H1 (cell line): Measurements from ENCODE around the gene NHS. TPM values are rescaled to one million over a fixed set of nuclear protein-coding genes. Genes with fewer than 3 reads are reported as not detected.

Source experiments
- CTCF ChIA-PET: fragments of 300-600 bp; sonication (Branson Sonifier 250); formaldehyde crosslinking; loops from one replicate; lab custom pipeline; 2021; ENCODE audit not compliant: partially characterized antibody; lab: Charles Lee
- POLR2A ChIA-PET: fragments of 300-600 bp; sonication (Branson Sonifier 250); formaldehyde crosslinking; loops from one replicate; lab custom pipeline; 2021; ENCODE audit warnings: inconsistent platforms; ENCODE audit not compliant: partially characterized antibody; lab: Charles Lee
- DNase-seq, 2 experiments: peaks; one replicate each; pipeline versions ENCODE4 v3.0.0 to v3.0.0-alpha.2; 2010 to 2022; ENCODE audit warnings: low spot score in 2 of 2, low read depth in 1 of 2, mixed read lengths in 1 of 2
- FAIRE-seq: peaks from 2 replicates; lab custom pipeline; 2011; peaks lifted over from hg19 to GRCh38; lab: Jason Lieb, UNC
- H2AFZ ChIP-seq: 2 replicates; pipeline ENCODE4 v1.8.1; 2012; ENCODE audit warnings: low read length, inconsistent platforms
- H2AK5ac ChIP-seq: 2 replicates; pipeline ENCODE4 v1.6.1; 2013; ENCODE audit warnings: low read depth, low read length
- H2BK120ac ChIP-seq: replicated peaks from 2 replicates; pipeline ENCODE3; 2013; ENCODE audit warnings: low read depth, low read length, inconsistent platforms
- H2BK12ac ChIP-seq: 2 replicates; pipeline ENCODE4 v1.6.1; 2013; ENCODE audit warnings: low read depth, low read length
- H2BK15ac ChIP-seq: 2 replicates; pipeline ENCODE4 v1.6.1; 2013; ENCODE audit warnings: low read length
- H2BK20ac ChIP-seq: 2 replicates; pipeline ENCODE4 v1.6.1; 2013; ENCODE audit warnings: low read length
- H2BK5ac ChIP-seq: 2 replicates; pipeline ENCODE4 v1.6.1; 2013; ENCODE audit warnings: low read depth, low read length
- H3K14ac ChIP-seq: 2 replicates; pipeline ENCODE4 v1.6.1; 2013; ENCODE audit warnings: inconsistent platforms; ENCODE audit not compliant: insufficient read length
- H3K18ac ChIP-seq: 2 replicates; pipeline ENCODE4 v1.6.1; 2013; ENCODE audit warnings: low read length; ENCODE audit errors: extremely low read depth
- H3K23ac ChIP-seq: 2 replicates; pipeline ENCODE4 v1.6.1; 2013; ENCODE audit warnings: inconsistent platforms; ENCODE audit not compliant: insufficient read length
- H3K23me2 ChIP-seq: 2 replicates; pipeline ENCODE4 v1.6.1; 2013; ENCODE audit warnings: low read depth, low read length
- H3K27ac ChIP-seq: 2 replicates; pipeline ENCODE4 v1.6.1; 2011; ENCODE audit warnings: low read depth, low read length, inconsistent platforms
- H3K27me3 ChIP-seq, 4 experiments: replicated peaks in 1 of 4; 1 replicate in 1 of 4; 2 replicates in 3 of 4; pipeline versions ENCODE4 v1.6.1 to v1.8.1; 2011 to 2013; ENCODE audit warnings: low read length in 3 of 4, mild to moderate bottlenecking in 3 of 4, inconsistent platforms in 2 of 4, mixed read lengths in 2 of 4, moderate library complexity in 1 of 4; ENCODE audit not compliant: control insufficient read depth in 3 of 4, insufficient read depth in 3 of 4; ENCODE audit errors: extremely low read depth in 1 of 4
- H3K36me3 ChIP-seq, 4 experiments: 2 replicates each; pipeline versions ENCODE4 v1.6.1 to v1.8.1; 2011 to 2013; ENCODE audit warnings: mild to moderate bottlenecking in 4 of 4, low read length in 3 of 4, moderate library complexity in 2 of 4, control low read depth in 1 of 4, inconsistent platforms in 1 of 4; ENCODE audit not compliant: insufficient read depth in 4 of 4, control insufficient read depth in 2 of 4
- H3K4ac ChIP-seq: replicated peaks from 2 replicates; pipeline ENCODE3; 2013; ENCODE audit warnings: low read length, low read depth, mixed read lengths, inconsistent platforms; ENCODE audit not compliant: insufficient read length
- H3K4me1 ChIP-seq, 4 experiments: replicated peaks in 1 of 4; 1 replicate in 1 of 4; 2 replicates in 3 of 4; pipeline versions ENCODE4 v1.6.1 to v1.8.1; 2011 to 2013; ENCODE audit warnings: low read length in 3 of 4, inconsistent platforms in 2 of 4, mixed read lengths in 1 of 4; ENCODE audit not compliant: insufficient read depth in 4 of 4, control insufficient read depth in 3 of 4
- H3K4me2 ChIP-seq, 2 experiments: 2 replicates each; pipeline versions ENCODE4 v1.6.1 to v1.8.1; 2011 to 2013; ENCODE audit warnings: low read depth in 2 of 2, low read length in 2 of 2, control low read depth in 1 of 2, inconsistent platforms in 1 of 2, mild to moderate bottlenecking in 1 of 2; ENCODE audit not compliant: insufficient read depth in 1 of 2
- H3K4me3 ChIP-seq, 4 experiments: fragments of 200-600, 300-600 bp in 1 of 4; sonication (generic), shearing (Covaris generic), sonication (Bioruptor Twin) in 1 of 4; 2 replicates each; pipeline versions ENCODE4 v1.5.1 to v1.8.1; 2011 to 2016; ENCODE audit warnings: low read length in 4 of 4, low read depth in 3 of 4, control low read depth in 2 of 4, inconsistent platforms in 2 of 4, mild to moderate bottlenecking in 2 of 4, mixed read lengths in 1 of 4, moderate library complexity in 1 of 4; ENCODE audit not compliant: insufficient read depth in 2 of 4; ENCODE audit errors: extremely low read depth in 1 of 4
- H3K56ac ChIP-seq: replicated peaks from 2 replicates; pipeline ENCODE3; 2013; ENCODE audit warnings: low read depth, mild to moderate bottlenecking, mixed read lengths, low read length, inconsistent platforms; ENCODE audit not compliant: insufficient read length
- H3K79me1 ChIP-seq: 2 replicates; pipeline ENCODE4 v1.6.1; 2013; ENCODE audit warnings: low read depth, low read length, control low read depth
- H3K79me2 ChIP-seq, 2 experiments: 2 replicates each; pipeline versions ENCODE4 v1.6.1 to v1.8.1; 2012 to 2013; ENCODE audit warnings: low read length in 2 of 2, mild to moderate bottlenecking in 2 of 2, inconsistent platforms in 1 of 2; ENCODE audit not compliant: insufficient read depth in 2 of 2, control insufficient read depth in 1 of 2
- H3K9ac ChIP-seq, 4 experiments: replicated peaks in 1 of 4; 1 replicate in 1 of 4; 2 replicates in 3 of 4; pipeline versions ENCODE4 v1.6.1 to v1.8.1; 2011 to 2013; ENCODE audit warnings: low read depth in 3 of 4, low read length in 3 of 4, control low read depth in 2 of 4, mild to moderate bottlenecking in 2 of 4, moderate library complexity in 2 of 4, inconsistent platforms in 1 of 4; ENCODE audit errors: extremely low read depth in 1 of 4
- H3K9me3 ChIP-seq, 2 experiments: 2 replicates each; pipeline versions ENCODE4 v1.6.1 to v1.8.1; 2012 to 2013; ENCODE audit warnings: mild to moderate bottlenecking in 2 of 2, moderate library complexity in 2 of 2, control low read depth in 1 of 2, inconsistent platforms in 1 of 2, low read depth in 1 of 2, low read length in 1 of 2, mixed read lengths in 1 of 2; ENCODE audit not compliant: insufficient read depth in 2 of 2
- H4K20me1 ChIP-seq, 2 experiments: replicated peaks in 1 of 2; 2 replicates each; pipeline versions ENCODE3 to v1.8.1; 2011 to 2013; ENCODE audit warnings: inconsistent platforms in 2 of 2, low read length in 2 of 2, mild to moderate bottlenecking in 1 of 2; ENCODE audit not compliant: insufficient read depth in 2 of 2, control insufficient read depth in 1 of 2
- H4K5ac ChIP-seq: 2 replicates; pipeline ENCODE4 v1.6.1; 2013; ENCODE audit warnings: low read length, low read depth, mixed read lengths, inconsistent platforms; ENCODE audit not compliant: insufficient read length
- H4K8ac ChIP-seq: 2 replicates; pipeline ENCODE4 v1.8.0; 2013; ENCODE audit warnings: mild to moderate bottlenecking, moderate library complexity, low read length, inconsistent platforms; ENCODE audit not compliant: insufficient read depth; ENCODE audit errors: extremely low read depth
- H4K91ac ChIP-seq: replicated peaks from 2 replicates; pipeline ENCODE3; 2013; ENCODE audit warnings: low read length, mixed read lengths, inconsistent platforms; ENCODE audit not compliant: insufficient read length
- CHD1 ChIP-seq: IDR thresholded peaks from 2 replicates; pipeline ENCODE4 v1.6.1; 2012; ENCODE audit warnings: low read depth, low read length, improper control_type of control experiment
- KDM4A ChIP-seq: IDR thresholded peaks from one replicate; pipeline ENCODE4 v1.7.1; 2012; ENCODE audit warnings: low read depth, mild to moderate bottlenecking, moderate library complexity, low read length, inconsistent platforms; ENCODE audit not compliant: severe bottlenecking
- MAFK ChIP-seq: IDR thresholded peaks from 2 replicates; pipeline ENCODE4 v1.6.1; 2012; ENCODE audit warnings: low read depth, mild to moderate bottlenecking, improper control_type of control experiment, low read length
- PHF8 ChIP-seq: fragments of 200-600 bp; sonication (generic); conservative IDR thresholded peaks from 2 replicates; pipeline ENCODE4 v1.7.1; 2012; ENCODE audit warnings: low read depth, mild to moderate bottlenecking, inconsistent platforms, low read length, moderate library complexity
- WGBS, 2 experiments: shearing (Covaris generic) in 1 of 2; methylation state at CpG; one replicate each; pipeline versions ENCODE4 v1.1.6 to v1.1.7; 2013 to 2015; ENCODE audit warnings: low lambda C conversion rate in 2 of 2, mixed read lengths in 2 of 2, inconsistent platforms in 1 of 2, low coverage in 1 of 2, missing lambda C conversion rate in 1 of 2; ENCODE audit not compliant: insufficient replicate concordance in 2 of 2, insufficient coverage in 1 of 2, insufficient read length in 1 of 2; ENCODE audit errors: extremely low coverage in 1 of 2, missing lambda C conversion rate in 1 of 2; 5-methylcytosine and 5-hydroxymethylcytosine counted together
- polyA plus RNA-seq, 7 experiments: library from polyadenylated mRNA; depleted of rRNA in 3 of 7; stranded (reverse) in 5 of 7; unstranded in 2 of 7; fragments of >200 nt in 5 of 7; fragments of 200-250 nt in 2 of 7; gene quantifications; 1 replicate in 5 of 7; 2 replicates in 1 of 7; 4 replicates in 1 of 7; pipeline versions ENCODE4 v1.2.1 to v1.2.3, GENCODE V29; 2011 to 2013; ENCODE audit warnings: missing spikeins in 2 of 7, mixed read lengths in 2 of 7
- total RNA-seq: library from RNA; stranded (reverse); fragmentation: NEBNext Ultra II Directional; extraction: Animal tissue kit (Norgen Biotek cat#: 25700); gene quantifications from 2 replicates; pipeline ENCODE4 v1.2.1, GENCODE V29; 2021

The NHS gene
- total and polyA plus RNA-seq, 2 of the 8 experiments (the other 6 are each of a cell fraction or from before 2014, with no cell fraction given), result 2.2 to 6.7 TPM

GRCh38 chrX:17459661-17460060 lies 84.7 kb downstream of the NHS start:
- Histone ChIP-seq H3K23me2 (no peaks in the 10 kb centered on the region), H4K20me1 (no peaks in the 10 kb centered on the region), H3K4me1 (peaks cover 0 to 3% (median 1%) of the 10 kb centered on the region in 4 experiments; a peak in 2 of 7 replicates), H2BK15ac (no peak overlapping the region), H3K14ac (no peak overlapping the region), H3K27me3 (no peaks in the 10 kb centered on the region), H2AFZ (no peak overlapping the region), H2BK120ac (no peak overlapping the region), H3K4ac (no peak overlapping the region), H3K18ac (no peak overlapping the region), H4K5ac (no peak overlapping the region), H4K91ac (no peak overlapping the region), H2AK5ac (no peak overlapping the region), H3K23ac (no peak overlapping the region), H3K9me3 (no peaks in the 10 kb centered on the region), H3K56ac (no peak overlapping the region), H3K4me3 (no peak overlapping the region), H3K79me1 (no peaks in the 10 kb centered on the region), H2BK12ac (no peak overlapping the region), H3K4me2 (no peak overlapping the region), H2BK5ac (no peak overlapping the region), H3K9ac (no peak overlapping the region), H4K8ac (no peak overlapping the region), H3K36me3 (no peaks in the 10 kb centered on the region), H3K79me2 (no peaks in the 10 kb centered on the region; a peak in 1 of 4 replicates), H2BK20ac (no peak overlapping the region), H3K27ac (no peak overlapping the region)
- POLR2A ChIA-PET, result no interaction called here
- CTCF ChIA-PET, result no interaction called here
- DNase-seq (no peak), FAIRE-seq (no peak)
- WGBS, 2 experiments, result 88% methylated on average over 1 of the region's 1 CpG; no CpG with 5 or more reads in 1 of the 2 experiments
- TF ChIP-seq PHF8 (no peak), CHD1 (no peak), KDM4A (no peak), MAFK (no peak)
